ENCODE results near the gene CCNE1. TPM values are rescaled to one million over a fixed set of nuclear protein-coding genes. Genes with fewer than 3 reads are reported as not detected.

CCNE1 gene
- total RNA-seq, 3 donors from 2014 or later (not counting 1 experiment from before 2014, with no cell fraction given) = 2.6 to 6.7 (median 2.9) TPM

- Mint-ChIP-seq H3K4me3 (no peak overlapping the region), H3K27ac (no peak overlapping the region)
- ATAC-seq = no peak
Measured at GRCh38 chr19:29766100-29766499, 45.7 kb upstream of the CCNE1 start.

GRCh38 chr19:29767039-29767735, 44.6 kb upstream of the CCNE1 start:
- Mint-ChIP-seq H3K36me3 (no peaks in the 10 kb centered on the region), H3K9me3 (no peaks in the 10 kb centered on the region), H3K4me3 (no peak overlapping the region), H3K4me1 (no peaks in the 10 kb centered on the region), H3K27ac (no peak overlapping the region), H3K27me3 (ENCODE audit: low read depth in 2 of 2) (peaks cover 8 to 12% of the 10 kb centered on the region in 2 donors)
- Histone ChIP-seq H3K4me1 (ENCODE audit: control insufficient read depth, insufficient read depth, low read length) (no peaks in the 10 kb centered on the region), H3K27ac (ENCODE audit: low read length) (no peak overlapping the region), H3K9me3 (ENCODE audit: control insufficient read depth, insufficient read depth, low read length) (no peaks in the 10 kb centered on the region), H3K4me3 (ENCODE audit: low read length) (no peak overlapping the region), H3K27me3 (ENCODE audit: control insufficient read depth, insufficient read depth, low read length) (no peaks in the 10 kb centered on the region), H3K36me3 (ENCODE audit: control insufficient read depth, insufficient read depth, low read length) (no peaks in the 10 kb centered on the region)
- no peak for DNase-seq
- WGBS (ENCODE audit: insufficient coverage) = 80% methylated on average over 7 of the region's 8 CpGs
- ATAC-seq = no peak
- TF ChIP-seq, protein P1, sequence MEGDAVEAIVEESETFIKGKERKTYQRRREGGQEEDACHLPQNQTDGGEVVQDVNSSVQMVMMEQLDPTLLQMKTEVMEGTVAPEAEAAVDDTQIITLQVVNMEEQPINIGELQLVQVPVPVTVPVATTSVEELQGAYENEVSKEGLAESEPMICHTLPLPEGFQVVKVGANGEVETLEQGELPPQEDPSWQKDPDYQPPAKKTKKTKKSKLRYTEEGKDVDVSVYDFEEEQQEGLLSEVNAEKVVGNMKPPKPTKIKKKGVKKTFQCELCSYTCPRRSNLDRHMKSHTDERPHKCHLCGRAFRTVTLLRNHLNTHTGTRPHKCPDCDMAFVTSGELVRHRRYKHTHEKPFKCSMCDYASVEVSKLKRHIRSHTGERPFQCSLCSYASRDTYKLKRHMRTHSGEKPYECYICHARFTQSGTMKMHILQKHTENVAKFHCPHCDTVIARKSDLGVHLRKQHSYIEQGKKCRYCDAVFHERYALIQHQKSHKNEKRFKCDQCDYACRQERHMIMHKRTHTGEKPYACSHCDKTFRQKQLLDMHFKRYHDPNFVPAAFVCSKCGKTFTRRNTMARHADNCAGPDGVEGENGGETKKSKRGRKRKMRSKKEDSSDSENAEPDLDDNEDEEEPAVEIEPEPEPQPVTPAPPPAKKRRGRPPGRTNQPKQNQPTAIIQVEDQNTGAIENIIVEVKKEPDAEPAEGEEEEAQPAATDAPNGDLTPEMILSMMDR (IDR thresholded peaks at IDR 0.05) = no peak
- intact Hi-C loops (cut with micrococcal nuclease) = no loop called here

More at GRCh38 chr19:29766100-29766499, 45.7 kb upstream of the CCNE1 start:
- TF ChIP-seq, protein P1 (IDR thresholded peaks at IDR 0.05) = no peak
- Histone ChIP-seq H3K27me3 (ENCODE audit: control insufficient read depth, insufficient read depth, low read length) (no peaks in the 10 kb centered on the region), H3K9me3 (ENCODE audit: control insufficient read depth, insufficient read depth, low read length) (no peaks in the 10 kb centered on the region), H3K4me3 (ENCODE audit: low read length) (no peak overlapping the region), H3K36me3 (ENCODE audit: control insufficient read depth, insufficient read depth, low read length) (no peaks in the 10 kb centered on the region), H3K4me1 (ENCODE audit: control insufficient read depth, insufficient read depth, low read length) (no peaks in the 10 kb centered on the region), H3K27ac (ENCODE audit: low read length) (no peak overlapping the region)
- intact Hi-C loops (cut with micrococcal nuclease) = no loop called here
- no peaks in the 10 kb centered on the region for H3K9me3 Mint-ChIP-seq
- H3K36me3 Mint-ChIP-seq = no peaks in the 10 kb centered on the region
- no peaks in the 10 kb centered on the region for H3K4me1 Mint-ChIP-seq
- 84% methylated on average over 3 of the region's 3 CpGs for WGBS (ENCODE audit: insufficient coverage)
- no peak for DNase-seq
- H3K27me3 Mint-ChIP-seq (ENCODE audit: low read depth in 2 of 2) = peaks cover 8 to 12% of the 10 kb centered on the region in 2 donors

DNA sequence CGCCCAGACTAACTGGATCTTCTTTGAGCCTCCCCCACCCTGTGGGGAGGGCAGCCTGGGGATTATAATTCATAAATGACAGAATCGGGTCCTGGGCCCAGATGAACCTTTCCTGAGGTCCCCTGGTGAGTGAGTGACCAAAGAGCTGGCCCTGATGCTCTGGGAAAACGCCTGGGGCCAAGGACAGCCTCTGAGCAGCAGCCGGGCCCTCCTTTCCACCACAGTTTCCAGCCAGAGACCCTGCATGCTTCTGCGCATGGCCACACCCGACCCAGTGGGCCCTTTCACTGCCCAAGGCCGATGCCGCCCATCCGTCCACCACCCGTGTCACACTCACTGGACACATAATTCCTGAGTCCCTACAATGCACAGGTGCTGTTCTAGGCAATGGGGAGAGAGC, 43.6 kb upstream of the CCNE1 start:
- no peak overlapping the region for H3K4me3 Mint-ChIP-seq
- H3K4me1 ChIP-seq (ENCODE audit: control insufficient read depth, insufficient read depth, low read length) = no peaks in the 10 kb centered on the region
- ATAC-seq = no peak

More for the DNA sequence above, 43.6 kb upstream of the CCNE1 start:
- Histone ChIP-seq H3K27me3 (ENCODE audit: control insufficient read depth, insufficient read depth, low read length) (no peaks in the 10 kb centered on the region), H3K9me3 (ENCODE audit: control insufficient read depth, insufficient read depth, low read length) (no peaks in the 10 kb centered on the region), H3K27ac (ENCODE audit: low read length) (no peak overlapping the region), H3K36me3 (ENCODE audit: control insufficient read depth, insufficient read depth, low read length) (no peaks in the 10 kb centered on the region), H3K4me3 (ENCODE audit: low read length) (no peak overlapping the region)
- WGBS (ENCODE audit: insufficient coverage) = 86% methylated on average over 10 of the region's 10 CpGs
- Mint-ChIP-seq H3K27ac (no peak overlapping the region), H3K36me3 (no peaks in the 10 kb centered on the region), H3K4me1 (no peaks in the 10 kb centered on the region), H3K27me3 (ENCODE audit: low read depth in 2 of 2) (peaks cover 8 to 12% of the 10 kb centered on the region in 2 donors), H3K9me3 (no peaks in the 10 kb centered on the region)
- TF ChIP-seq, protein P1 (IDR thresholded peaks at IDR 0.05) = no peak
- DNase-seq = no peak
- intact Hi-C loops (cut with micrococcal nuclease) = no loop called here

All from natural killer cell (primary cell).